ENCODE results near the gene WDR37.

DNA sequence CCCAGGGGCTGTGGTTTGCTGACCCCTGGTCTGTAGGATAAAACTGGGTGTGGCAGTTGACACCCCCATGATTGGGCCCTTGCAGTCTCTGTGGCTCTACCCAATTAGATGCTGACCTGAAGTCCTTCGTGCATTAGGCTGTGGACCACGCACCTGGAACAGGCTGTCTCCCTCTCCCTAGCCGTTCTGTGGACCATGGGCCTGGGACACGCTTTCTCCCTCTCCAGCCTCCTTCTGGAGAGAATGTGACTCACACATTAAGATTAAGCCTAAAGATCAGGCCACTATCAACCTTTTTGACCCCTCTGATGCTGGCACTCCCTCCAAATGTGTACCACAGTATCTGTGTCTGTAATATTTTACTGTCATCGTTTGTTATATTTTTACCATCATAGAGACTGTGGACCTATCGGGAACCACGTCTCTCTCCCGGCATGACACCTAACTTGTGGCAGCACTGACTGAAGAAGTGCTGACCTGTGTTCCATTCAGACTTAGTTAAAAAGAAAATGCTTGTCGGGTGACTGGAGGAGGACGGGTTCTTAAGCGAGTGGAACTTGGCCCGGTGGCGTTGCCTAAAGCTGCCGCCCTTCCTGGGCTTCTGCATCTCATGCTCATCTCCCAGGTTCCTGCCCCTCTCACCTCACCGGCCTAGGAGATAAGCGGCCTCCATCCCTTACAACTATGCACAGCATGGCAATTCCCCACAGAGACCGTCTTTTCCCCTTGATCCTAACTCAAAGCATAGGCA is 92.8 kb downstream of the WDR37 start:
- TF ChIP-seq EZH2 (IDR thresholded peaks at IDR 0.05; ENCODE audit: insufficient read depth, poor library complexity, severe bottlenecking) (no peak), EZH2phosphoT487 (IDR thresholded peaks at IDR 0.05; ENCODE audit: insufficient read depth, low read depth) (no peak)

Data from GM23248 (cell line).